ENCODE results near the gene VAV3.
"Not testable (repeated sequence)": the region's sequence is repeated elsewhere in the genome, so short reads cannot be mapped to it uniquely, and the experiment has no call there.

VAV3 gene

GRCh38 chr1:107724648-107725047 is 240.3 kb downstream of the VAV3 start:
- no peak for TF ChIP-seq CTCF (IDR thresholded peaks at IDR 0.05; ENCODE audit: borderline replicate concordance, control extremely low read depth, extremely low read depth, insufficient read depth, missing control alignments)
- no peak for DNase-seq (ENCODE audit: low spot score)
- in situ Hi-C loops (cut with MboI; ENCODE audit: low sequenced_read_pairs, unreplicated experiment), result loop anchor here (25.0 kb wide), 1 partner anchor 187 kb away; no protein-coding TSS in a partner anchor

- DNase-seq (ENCODE audit: low spot score); in situ Hi-C loops (cut with MboI; ENCODE audit: low sequenced_read_pairs, unreplicated experiment): not testable (repeated sequence)
Observed at GRCh38 chr1:107720210-107720609, 244.8 kb downstream of the VAV3 start.

- in situ Hi-C loops (cut with MboI; ENCODE audit: low sequenced_read_pairs, unreplicated experiment), result no loop called here
- DNase-seq (ENCODE audit: low spot score), result no peak
- TF ChIP-seq CTCF (IDR thresholded peaks at IDR 0.05; ENCODE audit: borderline replicate concordance, control extremely low read depth, extremely low read depth, insufficient read depth, missing control alignments), result no peak
Observed at GRCh38 chr1:107710005-107710404, 255.0 kb downstream of the VAV3 start.

GRCh38 chr1:107707111-107707510 is 257.9 kb downstream of the VAV3 start:
- in situ Hi-C loops (cut with MboI; ENCODE audit: low sequenced_read_pairs, unreplicated experiment), result no loop called here
- DNase-seq (ENCODE audit: low spot score), result no peak
- TF ChIP-seq CTCF (IDR thresholded peaks at IDR 0.05; ENCODE audit: borderline replicate concordance, control extremely low read depth, extremely low read depth, insufficient read depth, missing control alignments), result no peak

- in situ Hi-C loops (cut with MboI; ENCODE audit: low sequenced_read_pairs, unreplicated experiment), result no loop called here
- no peak for DNase-seq (ENCODE audit: low spot score)
- TF ChIP-seq CTCF (IDR thresholded peaks at IDR 0.05; ENCODE audit: borderline replicate concordance, control extremely low read depth, extremely low read depth, insufficient read depth, missing control alignments), result no peak
Observed at GRCh38 chr1:107706182-107706581, 258.8 kb downstream of the VAV3 start.

- DNase-seq (ENCODE audit: low spot score), result no peak
- no peak for TF ChIP-seq CTCF (IDR thresholded peaks at IDR 0.05; ENCODE audit: borderline replicate concordance, control extremely low read depth, extremely low read depth, insufficient read depth, missing control alignments)
- in situ Hi-C loops (cut with MboI; ENCODE audit: low sequenced_read_pairs, unreplicated experiment), result no loop called here
Observed at GRCh38 chr1:107704911-107705310, 260.1 kb downstream of the VAV3 start.

GRCh38 chr1:107702946-107703571 is 261.9 kb downstream of the VAV3 start:
- TF ChIP-seq CTCF (IDR thresholded peaks at IDR 0.05; ENCODE audit: borderline replicate concordance, control extremely low read depth, extremely low read depth, insufficient read depth, missing control alignments), result no peak
- in situ Hi-C loops (cut with MboI; ENCODE audit: low sequenced_read_pairs, unreplicated experiment), result no loop called here
- DNase-seq (ENCODE audit: low spot score), result no peak

- DNase-seq (ENCODE audit: low spot score); in situ Hi-C loops (cut with MboI; ENCODE audit: low sequenced_read_pairs, unreplicated experiment): not testable (repeated sequence)
Observed at GRCh38 chr1:107700651-107701050, 264.3 kb downstream of the VAV3 start.

Measured in GM13976 (cell line).